GM11168 (cell line): Measurements from ENCODE around the gene FSIP1.

ENCODE experiments used
- in situ Hi-C: fragments of 300-500 bp; cut with MboI; formaldehyde crosslinking; loops from one replicate; pipeline ENCODE4 v1.12.0; 2022; ENCODE audit warnings: low sequenced_read_pairs; ENCODE audit not compliant: unreplicated experiment

Gene FSIP1

DNA sequence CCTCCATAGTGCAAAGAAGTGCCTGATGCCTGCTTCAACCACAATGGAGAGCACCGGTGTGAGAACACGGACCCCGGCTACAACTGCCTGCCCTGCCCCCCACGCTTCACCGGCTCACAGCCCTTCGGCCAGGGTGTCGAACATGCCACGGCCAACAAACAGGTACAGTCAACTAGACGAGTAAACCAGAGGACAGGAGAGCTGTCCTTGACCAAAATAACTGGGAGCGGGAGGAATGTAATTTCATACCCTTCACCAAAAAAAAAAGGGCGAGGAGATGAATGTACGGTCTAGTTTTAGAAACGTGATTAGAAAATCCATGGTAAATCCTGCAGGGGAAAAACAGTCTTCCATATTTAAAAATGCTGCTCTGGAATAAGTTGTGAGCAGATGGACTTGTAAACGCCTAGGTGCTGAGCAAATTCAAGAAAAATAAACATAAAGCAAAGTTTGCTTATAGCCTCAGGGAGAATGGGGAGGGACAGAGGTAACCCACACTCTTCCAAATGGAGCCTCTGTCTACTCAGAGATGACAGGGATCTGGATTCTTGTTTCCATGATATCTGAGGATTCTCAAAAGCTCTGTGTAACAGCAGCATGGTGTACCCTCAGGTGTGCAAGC is 193.3 kb downstream of the FSIP1 start:
- in situ Hi-C loops: loop anchor here (25.0 kb wide), 2 partner anchors 277 to 877 kb away; no protein-coding TSS in a partner anchor

DNA sequence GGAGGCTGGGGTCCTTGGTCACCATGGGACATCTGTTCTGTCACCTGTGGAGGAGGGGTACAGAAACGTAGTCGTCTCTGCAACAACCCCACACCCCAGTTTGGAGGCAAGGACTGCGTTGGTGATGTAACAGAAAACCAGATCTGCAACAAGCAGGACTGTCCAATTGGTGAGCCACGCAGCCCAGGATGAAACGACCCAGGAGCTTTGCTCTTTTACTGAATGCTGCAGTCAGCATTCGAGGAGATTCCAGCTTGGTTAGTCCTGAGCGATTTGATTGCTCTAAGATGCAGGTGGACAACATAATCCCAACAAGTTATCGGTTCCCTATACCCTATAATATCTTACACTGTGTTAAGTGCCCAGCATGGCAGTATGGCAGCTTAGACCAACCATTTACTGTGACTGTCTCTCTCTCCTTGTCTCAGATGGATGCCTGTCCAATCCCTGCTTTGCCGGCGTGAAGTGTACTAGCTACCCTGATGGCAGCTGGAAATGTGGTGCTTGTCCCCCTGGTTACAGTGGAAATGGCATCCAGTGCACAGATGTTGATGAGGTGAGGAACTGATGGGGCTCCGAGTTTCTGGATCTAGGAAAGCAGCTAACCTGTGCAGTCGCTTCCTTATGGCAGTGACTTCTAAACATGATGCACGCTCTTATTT is 194.0 kb downstream of the FSIP1 start:
- in situ Hi-C loops: loop anchor here (25.0 kb wide), 2 partner anchors 276 to 876 kb away; no protein-coding TSS in a partner anchor

DNA sequence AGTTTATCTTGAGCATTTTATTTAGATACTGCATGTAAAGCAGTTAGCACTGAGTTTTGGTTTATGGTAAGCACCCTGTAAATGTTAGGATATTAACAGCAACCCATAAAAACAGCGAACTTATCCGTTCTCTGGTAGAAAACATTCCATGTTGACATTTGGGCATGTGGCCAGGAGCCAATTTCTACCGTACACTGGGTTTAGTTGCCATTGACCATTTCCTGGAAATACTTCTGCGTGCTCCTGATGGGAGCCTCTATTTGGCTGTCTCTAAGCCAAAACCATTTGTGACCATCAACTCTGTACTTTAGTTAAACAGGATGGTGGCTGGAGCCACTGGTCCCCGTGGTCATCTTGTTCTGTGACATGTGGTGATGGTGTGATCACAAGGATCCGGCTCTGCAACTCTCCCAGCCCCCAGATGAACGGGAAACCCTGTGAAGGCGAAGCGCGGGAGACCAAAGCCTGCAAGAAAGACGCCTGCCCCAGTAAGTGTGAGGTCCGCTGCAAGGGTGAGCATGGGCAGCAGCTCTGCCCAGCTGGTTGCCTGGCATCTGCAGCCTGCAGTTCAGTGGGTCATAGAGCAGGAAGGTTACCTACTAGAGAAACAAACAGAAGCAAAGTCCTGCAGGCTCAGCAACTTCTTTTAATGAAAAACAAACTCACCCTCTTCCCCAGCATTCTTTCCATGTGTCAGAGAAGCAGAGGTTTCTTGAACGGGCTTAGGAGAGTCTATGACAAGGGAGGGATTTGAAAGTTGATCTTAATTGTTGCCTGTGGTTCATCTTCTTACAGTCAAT is 194.7 kb downstream of the FSIP1 start:
- in situ Hi-C loops: loop anchor here (25.0 kb wide), 2 partner anchors 276 to 876 kb away; no protein-coding TSS in a partner anchor

DNA sequence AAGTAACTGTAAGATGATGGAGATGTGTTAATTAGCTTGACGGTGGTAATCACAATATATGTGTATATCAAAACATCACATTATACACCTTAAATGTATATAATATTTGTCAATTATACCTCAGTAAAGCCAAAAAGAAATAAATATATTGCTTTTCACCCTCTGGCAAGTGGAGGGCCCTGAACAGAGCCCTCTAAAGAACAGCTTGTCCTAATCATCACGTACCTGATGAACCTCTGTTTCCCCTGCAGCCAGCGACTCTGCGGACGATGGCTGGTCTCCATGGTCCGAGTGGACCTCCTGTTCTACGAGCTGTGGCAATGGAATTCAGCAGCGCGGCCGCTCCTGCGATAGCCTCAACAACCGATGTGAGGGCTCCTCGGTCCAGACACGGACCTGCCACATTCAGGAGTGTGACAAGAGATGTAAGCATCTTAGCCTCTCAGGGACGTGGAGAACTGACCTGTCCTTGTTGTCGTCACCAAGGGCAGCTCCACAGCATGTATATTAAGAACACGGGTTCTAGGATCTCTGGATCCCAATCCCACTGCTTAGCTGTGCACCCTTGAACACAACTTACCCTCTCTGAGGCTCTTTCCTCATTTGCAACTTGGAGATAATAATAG is 195.4 kb downstream of the FSIP1 start:
- in situ Hi-C loops: loop anchor here (25.0 kb wide), 2 partner anchors 275 to 875 kb away; no protein-coding TSS in a partner anchor

DNA sequence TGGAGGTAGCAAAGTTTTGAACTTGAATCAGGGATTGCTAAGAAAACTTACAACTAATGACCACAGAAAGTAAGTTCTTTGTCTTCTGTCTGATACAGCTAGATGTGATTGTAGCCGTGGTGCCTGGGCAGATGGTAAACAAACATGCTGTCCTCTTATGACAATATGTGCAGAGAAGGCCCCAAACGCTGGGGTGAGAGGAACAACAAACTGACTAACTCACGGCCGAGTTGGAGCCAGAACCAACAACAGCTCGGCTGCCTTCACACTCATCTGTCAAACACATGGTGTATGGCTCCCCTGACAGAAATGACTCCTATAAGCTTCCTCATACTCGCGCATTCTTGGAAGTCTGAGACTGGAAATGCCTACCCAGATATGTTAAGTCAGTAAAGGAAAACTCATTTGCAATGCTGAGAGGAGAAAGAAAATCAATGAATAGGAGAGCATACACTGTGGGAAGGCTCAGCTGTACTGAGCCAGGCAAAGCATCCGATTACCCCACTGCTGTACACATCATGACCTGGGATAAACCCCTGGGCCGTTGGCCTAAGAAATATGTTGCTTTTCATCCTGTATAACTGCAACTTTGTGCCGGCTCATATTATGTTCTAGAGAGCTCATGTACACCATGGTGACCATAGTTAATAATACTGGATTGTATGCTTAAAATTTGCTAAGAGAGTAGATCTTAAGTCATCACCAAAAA is 196.1 kb downstream of the FSIP1 start:
- in situ Hi-C loops: loop anchor here (25.0 kb wide), 2 partner anchors 274 to 874 kb away; no protein-coding TSS in a partner anchor

DNA sequence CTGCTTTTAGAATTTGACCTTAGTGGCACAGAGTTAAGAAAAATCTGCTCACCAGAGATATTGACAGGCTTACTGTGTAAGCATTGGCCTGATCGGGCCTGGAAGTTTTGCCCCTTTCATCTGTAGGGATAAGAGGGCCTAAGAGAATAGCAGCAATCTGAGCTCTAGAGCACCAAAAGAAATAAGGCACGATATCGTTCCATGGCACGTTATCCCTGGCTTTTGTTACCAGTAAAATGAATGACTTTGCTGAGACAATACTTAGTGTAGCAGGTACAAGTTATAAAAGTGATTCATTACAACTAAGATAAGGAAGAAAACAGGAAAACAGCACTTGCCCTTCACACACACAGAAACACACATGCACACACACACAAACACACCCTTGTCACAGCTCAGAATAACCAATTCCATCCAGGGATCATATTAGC is 196.8 kb downstream of the FSIP1 start:
- in situ Hi-C loops: loop anchor here (25.0 kb wide), 2 partner anchors 274 to 874 kb away; no protein-coding TSS in a partner anchor

DNA sequence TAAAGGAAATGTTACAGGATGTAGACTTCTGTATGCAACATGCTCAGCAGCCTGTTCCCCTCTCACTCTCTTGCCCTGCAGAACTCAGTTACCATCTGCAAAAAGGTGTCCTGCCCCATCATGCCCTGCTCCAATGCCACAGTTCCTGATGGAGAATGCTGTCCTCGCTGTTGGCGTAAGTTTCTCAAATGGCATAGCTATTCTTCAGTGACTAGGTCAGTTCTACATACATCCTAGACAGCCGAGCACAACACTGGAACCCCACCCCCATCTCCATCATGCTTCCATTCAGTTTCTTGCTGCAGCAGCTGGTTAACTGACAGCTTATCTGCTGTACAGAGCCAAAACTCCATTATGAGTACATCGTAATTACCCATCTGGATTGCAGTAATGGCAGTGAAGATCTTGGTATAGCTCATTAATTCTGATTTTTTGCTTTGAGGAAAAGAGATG is 197.2 kb downstream of the FSIP1 start:
- in situ Hi-C loops: loop anchor here (25.0 kb wide), 2 partner anchors 273 to 873 kb away; no protein-coding TSS in a partner anchor

DNA sequence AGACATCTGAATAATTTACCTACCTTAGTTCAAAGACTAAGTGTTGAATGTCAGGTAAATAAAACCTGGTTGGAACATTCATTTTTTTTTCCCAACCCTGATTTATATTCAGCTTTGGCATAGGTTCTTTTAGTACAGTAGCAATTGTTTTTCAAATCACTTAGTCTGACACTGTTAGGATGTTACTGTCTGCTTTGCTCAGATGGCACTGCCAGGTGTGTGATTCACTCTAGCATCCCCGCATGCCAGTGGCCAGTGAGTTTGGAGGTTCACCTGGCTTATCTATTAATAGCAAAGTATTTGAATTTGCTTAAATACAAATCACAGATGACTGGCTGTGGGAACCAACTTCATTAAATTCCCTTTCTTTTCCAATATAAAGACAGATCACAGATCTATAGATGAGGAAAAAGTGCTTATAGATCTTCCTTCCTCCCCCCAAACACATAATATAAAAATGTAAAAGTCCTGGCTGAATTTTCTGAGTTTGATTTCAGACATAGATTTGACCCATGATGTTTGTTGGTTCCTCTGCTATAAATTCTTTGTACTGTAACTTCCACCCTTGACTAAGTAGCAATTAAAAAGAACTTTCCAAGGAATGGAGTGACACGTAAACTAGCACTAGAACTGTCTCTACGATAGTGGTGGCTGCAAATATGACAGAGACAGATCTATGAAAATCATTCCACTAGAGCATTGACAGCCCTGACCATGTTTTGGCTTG is 197.8 kb downstream of the FSIP1 start:
- in situ Hi-C loops: loop anchor here (25.0 kb wide), 2 partner anchors 273 to 873 kb away; no protein-coding TSS in a partner anchor

DNA sequence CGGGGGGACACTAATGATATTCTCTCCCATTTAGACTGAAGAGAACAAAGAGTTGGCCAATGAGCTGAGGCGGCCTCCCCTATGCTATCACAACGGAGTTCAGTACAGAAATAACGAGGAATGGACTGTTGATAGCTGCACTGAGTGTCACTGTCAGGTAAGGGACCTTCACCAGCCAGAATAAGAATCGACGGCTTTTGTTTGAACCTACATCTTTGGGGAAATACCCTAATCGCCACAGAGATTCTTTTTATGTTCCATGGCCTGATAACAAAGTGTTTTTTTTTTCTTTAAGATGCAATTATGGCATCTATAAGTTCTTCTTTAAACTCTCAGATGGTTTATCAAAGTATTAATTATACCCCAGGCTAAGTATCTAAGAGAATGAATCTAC is 198.4 kb downstream of the FSIP1 start:
- in situ Hi-C loops: loop anchor here (25.0 kb wide), 2 partner anchors 272 to 872 kb away; no protein-coding TSS in a partner anchor

DNA sequence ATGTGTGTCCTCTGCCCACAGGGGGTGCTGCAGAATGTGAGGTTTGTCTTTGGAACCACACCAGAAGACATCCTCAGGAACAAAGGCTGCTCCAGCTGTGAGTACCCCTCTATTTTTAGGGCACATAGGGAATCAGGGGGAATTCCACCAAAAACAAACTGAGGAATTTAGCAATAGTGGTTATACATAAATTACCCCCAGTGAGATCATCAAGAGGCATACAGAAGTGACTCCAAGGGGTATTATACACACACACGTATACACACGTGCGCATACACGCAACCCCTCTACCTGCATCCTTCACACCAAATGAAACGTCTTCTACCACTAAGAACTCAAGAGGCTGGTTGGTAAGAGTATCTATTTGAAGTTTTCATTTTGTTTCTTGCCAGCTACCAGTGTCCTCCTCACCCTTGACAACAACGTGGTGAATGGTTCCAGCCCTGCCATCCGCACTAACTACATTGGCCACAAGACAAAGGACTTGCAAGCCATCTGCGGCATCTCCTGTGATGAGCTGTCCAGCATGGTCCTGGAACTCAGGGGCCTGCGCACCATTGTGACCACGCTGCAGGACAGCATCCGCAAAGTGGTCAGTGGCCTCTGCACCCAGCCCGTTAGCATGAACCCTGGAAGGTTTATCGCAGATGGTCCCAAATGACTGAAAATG is 198.9 kb downstream of the FSIP1 start:
- in situ Hi-C loops: loop anchor here (25.0 kb wide), 2 partner anchors 271 to 871 kb away; no protein-coding TSS in a partner anchor

DNA sequence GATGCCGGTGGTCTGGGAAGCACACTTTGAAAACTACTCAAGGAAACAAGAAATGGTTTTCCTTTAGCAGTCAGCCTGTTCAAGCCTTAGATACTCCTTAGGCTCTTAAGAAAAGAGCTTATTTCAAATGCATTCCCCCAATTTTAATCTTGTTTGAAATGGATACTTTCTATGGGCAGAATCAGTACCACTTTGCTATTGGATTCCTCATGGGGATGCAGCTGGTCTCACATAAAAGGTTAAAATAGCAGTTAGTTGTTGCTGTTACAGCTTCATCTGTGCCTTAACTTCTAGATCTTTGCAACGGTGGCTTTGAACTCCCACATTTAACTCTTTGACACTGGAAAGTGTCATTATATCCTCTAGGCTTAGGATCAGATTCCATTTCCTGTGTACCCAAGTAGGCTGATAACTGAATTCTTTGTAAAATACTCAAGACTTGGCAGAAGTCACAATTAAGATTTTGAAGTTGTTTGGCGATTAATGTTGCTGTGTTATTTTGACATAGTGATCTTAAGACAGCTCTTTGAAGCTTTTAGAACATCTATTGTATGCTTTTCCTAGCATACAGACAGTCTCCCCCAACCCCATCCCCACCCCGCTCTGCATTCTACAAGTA is 199.6 kb downstream of the FSIP1 start:
- in situ Hi-C loops: loop anchor here (25.0 kb wide), 2 partner anchors 271 to 871 kb away; no protein-coding TSS in a partner anchor

DNA sequence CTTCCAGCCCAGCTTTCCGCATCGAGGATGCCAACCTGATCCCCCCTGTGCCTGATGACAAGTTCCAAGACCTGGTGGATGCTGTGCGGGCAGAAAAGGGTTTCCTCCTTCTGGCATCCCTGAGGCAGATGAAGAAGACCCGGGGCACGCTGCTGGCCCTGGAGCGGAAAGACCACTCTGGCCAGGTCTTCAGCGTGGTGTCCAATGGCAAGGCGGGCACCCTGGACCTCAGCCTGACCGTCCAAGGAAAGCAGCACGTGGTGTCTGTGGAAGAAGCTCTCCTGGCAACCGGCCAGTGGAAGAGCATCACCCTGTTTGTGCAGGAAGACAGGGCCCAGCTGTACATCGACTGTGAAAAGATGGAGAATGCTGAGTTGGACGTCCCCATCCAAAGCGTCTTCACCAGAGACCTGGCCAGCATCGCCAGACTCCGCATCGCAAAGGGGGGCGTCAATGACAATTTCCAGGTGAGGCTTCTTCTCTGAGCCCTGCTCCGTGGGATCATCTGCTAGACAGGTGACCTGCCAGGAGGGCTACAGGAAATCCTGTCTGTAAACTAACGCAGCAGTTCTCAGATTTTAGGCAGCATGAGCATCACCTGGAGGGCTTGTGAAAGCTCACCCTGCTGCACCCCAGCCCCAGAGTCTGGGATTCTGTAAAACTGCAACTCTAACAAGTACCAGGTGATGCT is 200.2 kb downstream of the FSIP1 start:
- in situ Hi-C loops: loop anchor here (25.0 kb wide), 2 partner anchors 270 to 870 kb away; no protein-coding TSS in a partner anchor

DNA sequence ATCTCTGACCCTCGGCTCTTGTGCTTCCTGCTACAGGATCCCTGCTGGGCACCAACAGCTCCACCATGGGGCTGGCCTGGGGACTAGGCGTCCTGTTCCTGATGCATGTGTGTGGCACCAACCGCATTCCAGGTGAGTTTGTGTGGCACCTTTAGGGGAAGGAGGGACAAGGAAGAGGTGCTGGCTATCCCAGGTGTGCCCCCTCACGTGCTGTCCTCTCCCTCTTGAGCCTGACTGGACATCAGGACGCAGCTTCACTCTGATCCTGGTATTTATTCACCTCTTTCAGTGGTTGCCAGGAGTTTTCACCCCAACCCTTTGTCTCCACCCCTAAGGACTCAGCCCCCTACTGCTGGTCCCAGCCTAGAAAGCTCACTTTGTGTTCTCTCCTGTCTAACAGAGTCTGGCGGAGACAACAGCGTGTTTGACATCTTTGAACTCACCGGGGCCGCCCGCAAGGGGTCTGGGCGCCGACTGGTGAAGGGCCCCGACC is 200.8 kb downstream of the FSIP1 start:
- in situ Hi-C loops: loop anchor here (25.0 kb wide), 2 partner anchors 270 to 870 kb away; no protein-coding TSS in a partner anchor

DNA sequence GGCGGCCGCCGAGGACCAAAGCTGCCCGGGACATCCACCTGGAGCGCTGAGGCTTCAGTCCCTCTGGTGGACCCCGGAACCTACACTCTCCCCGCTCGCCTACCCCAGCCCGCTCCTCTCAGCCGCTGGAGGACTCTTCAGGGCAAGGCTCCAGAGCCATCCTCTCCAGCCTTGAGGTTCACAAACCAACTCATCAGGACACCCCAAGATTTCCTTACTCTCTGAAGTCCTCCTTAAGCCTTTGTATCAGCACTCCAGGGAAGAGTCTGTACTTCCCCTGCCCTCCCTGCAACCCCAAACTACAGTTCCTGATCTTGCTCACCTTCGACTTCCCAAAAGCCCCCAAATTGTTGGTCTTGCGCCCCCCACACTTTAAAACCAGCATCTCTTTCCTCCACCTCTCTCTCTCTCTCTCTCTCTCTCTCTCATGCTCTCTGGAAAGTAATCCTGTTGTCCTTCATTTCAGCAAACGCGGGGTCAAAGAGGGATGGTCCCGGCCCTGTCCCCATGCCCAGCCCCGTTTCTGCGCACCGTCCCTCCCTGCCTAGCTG is 201.3 kb downstream of the FSIP1 start:
- in situ Hi-C loops: loop anchor here (25.0 kb wide), 2 partner anchors 269 to 869 kb away; no protein-coding TSS in a partner anchor

DNA sequence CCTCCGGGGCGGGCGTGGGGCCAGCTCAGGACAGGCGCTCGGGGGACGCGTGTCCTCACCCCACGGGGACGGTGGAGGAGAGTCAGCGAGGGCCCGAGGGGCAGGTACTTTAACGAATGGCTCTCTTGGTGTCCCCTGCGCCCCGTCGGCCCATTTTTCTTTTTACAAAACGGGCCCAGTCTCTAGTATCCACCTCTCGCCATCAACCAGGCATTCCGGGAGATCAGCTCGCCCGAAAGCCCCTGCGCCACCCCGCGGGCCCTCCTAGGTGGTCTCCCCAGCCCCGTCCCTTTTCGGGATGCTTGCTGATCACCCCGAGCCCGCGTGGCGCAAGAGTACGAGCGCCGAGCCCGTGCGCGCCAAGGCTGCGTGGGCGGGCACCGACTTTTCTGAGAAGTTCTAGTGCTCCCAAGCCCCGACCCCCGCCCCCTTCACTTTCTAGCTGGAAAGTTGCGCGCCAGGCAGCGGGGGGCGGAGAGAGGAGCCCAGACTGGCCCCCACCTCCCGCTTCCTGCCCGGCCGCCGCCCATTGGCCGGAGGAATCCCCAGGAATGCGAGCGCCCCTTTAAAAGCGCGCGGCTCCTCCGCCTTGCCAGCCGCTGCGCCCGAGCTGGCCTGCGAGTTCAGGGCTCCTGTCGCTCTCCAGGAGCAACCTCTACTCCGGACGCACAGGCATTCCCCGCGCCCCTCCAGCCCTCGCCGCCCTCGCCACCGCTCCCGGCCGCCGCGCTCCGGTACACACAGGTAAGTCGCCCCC is 202.0 kb downstream of the FSIP1 start, which contains the start of gene THBS1:
THBS1 (plus strand) TSS at position 595 of the 757 bp plus-strand sequence. CDS start 779 bp downstream, outside the sequence.
- in situ Hi-C loops: loop anchor here (25.0 kb wide), 2 partner anchors 268 to 868 kb away; no protein-coding TSS in a partner anchor
